ENCODE results near the gene PBX3. TPM values are rescaled to one million over a fixed set of nuclear protein-coding genes. Genes with fewer than 3 reads are reported as not detected.

PBX3 gene
- total and polyA plus RNA-seq, 4 donors, result 7.3 to 18.9 (median 11.1) TPM

DNA sequence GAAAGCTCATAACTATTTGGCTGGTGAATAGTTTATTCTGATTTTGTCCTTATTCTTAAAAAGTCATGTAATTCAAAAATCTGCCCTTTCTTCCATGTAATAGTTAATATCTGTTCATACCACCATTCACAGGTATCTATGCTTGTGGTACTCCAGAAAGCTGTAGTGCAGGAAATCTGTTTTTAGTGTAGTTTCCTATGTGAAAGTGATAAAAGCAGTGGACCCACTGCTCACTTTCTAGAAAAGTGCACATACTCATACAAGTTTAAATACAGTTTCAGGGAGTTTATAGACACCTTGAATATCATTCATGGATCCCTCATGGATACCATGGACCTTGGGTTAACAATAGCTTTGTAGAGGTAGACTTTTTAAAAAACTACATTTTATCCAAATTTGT lies 20.2 kb downstream of the PBX3 start:
- Histone ChIP-seq H3K36me3 (ENCODE audit: control insufficient read depth in 4 of 4, insufficient read depth in 3 of 4, low read depth in 1 of 4, low read length in 3 of 4) (no peaks in the 10 kb centered on the region), H3K27ac (ENCODE audit: low read depth in 1 of 2, low read length in 2 of 2) (no peak overlapping the region), H3K9ac (ENCODE audit: low read depth in 1 of 2, low read length in 2 of 2) (no peak overlapping the region), H3K4me1 (ENCODE audit: control insufficient read depth in 4 of 4, insufficient read depth in 4 of 4, low read length in 3 of 4) (peaks cover 0 to 1% (median 0%) of the 10 kb centered on the region in 4 donors), H3K9me3 (ENCODE audit: control insufficient read depth in 4 of 4, low read length in 3 of 4) (peaks cover 0 to 4% (median 1%) of the 10 kb centered on the region in 4 donors), H3K4me3 (ENCODE audit: low read depth in 1 of 3, low read length in 3 of 3) (no peak overlapping the region), H3K27me3 (ENCODE audit: control insufficient read depth in 4 of 4, insufficient read depth in 4 of 4, low read length in 3 of 4) (no peaks in the 10 kb centered on the region)
- TF ChIP-seq, protein P1, sequence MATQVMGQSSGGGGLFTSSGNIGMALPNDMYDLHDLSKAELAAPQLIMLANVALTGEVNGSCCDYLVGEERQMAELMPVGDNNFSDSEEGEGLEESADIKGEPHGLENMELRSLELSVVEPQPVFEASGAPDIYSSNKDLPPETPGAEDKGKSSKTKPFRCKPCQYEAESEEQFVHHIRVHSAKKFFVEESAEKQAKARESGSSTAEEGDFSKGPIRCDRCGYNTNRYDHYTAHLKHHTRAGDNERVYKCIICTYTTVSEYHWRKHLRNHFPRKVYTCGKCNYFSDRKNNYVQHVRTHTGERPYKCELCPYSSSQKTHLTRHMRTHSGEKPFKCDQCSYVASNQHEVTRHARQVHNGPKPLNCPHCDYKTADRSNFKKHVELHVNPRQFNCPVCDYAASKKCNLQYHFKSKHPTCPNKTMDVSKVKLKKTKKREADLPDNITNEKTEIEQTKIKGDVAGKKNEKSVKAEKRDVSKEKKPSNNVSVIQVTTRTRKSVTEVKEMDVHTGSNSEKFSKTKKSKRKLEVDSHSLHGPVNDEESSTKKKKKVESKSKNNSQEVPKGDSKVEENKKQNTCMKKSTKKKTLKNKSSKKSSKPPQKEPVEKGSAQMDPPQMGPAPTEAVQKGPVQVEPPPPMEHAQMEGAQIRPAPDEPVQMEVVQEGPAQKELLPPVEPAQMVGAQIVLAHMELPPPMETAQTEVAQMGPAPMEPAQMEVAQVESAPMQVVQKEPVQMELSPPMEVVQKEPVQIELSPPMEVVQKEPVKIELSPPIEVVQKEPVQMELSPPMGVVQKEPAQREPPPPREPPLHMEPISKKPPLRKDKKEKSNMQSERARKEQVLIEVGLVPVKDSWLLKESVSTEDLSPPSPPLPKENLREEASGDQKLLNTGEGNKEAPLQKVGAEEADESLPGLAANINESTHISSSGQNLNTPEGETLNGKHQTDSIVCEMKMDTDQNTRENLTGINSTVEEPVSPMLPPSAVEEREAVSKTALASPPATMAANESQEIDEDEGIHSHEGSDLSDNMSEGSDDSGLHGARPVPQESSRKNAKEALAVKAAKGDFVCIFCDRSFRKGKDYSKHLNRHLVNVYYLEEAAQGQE (IDR thresholded peaks at IDR 0.05), result no peak
- no peak for TF ChIP-seq GABPA (IDR thresholded peaks at IDR 0.05 in 1 of 2, conservative IDR thresholded peaks at IDR 0.05 in 1 of 2)
- no peak for TF ChIP-seq JUND (IDR thresholded peaks at IDR 0.05)
- TF ChIP-seq, protein P2, sequence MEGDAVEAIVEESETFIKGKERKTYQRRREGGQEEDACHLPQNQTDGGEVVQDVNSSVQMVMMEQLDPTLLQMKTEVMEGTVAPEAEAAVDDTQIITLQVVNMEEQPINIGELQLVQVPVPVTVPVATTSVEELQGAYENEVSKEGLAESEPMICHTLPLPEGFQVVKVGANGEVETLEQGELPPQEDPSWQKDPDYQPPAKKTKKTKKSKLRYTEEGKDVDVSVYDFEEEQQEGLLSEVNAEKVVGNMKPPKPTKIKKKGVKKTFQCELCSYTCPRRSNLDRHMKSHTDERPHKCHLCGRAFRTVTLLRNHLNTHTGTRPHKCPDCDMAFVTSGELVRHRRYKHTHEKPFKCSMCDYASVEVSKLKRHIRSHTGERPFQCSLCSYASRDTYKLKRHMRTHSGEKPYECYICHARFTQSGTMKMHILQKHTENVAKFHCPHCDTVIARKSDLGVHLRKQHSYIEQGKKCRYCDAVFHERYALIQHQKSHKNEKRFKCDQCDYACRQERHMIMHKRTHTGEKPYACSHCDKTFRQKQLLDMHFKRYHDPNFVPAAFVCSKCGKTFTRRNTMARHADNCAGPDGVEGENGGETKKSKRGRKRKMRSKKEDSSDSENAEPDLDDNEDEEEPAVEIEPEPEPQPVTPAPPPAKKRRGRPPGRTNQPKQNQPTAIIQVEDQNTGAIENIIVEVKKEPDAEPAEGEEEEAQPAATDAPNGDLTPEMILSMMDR (IDR thresholded peaks at IDR 0.05; ENCODE audit: low read depth, low read length, missing input control), result no peak
- TF ChIP-seq TAF1 (conservative IDR thresholded peaks at IDR 0.05), result no peak
- no peak for TF ChIP-seq EGR1 (IDR thresholded peaks at IDR 0.05; ENCODE audit: low read depth in 2 of 2)
- TF ChIP-seq HNF4A (conservative IDR thresholded peaks at IDR 0.05), result no peak
- TF ChIP-seq FOXA2 (IDR thresholded peaks at IDR 0.05), result no peak
- TF ChIP-seq, protein P3, sequence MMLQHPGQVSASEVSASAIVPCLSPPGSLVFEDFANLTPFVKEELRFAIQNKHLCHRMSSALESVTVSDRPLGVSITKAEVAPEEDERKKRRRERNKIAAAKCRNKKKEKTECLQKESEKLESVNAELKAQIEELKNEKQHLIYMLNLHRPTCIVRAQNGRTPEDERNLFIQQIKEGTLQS (IDR thresholded peaks at IDR 0.05), result no peak
- TF ChIP-seq NR2F2 (IDR thresholded peaks at IDR 0.05), result no peak
- TF ChIP-seq HNF4G (IDR thresholded peaks at IDR 0.05), result no peak
- no peak for DNase-seq (ENCODE audit: low spot score)

DNA sequence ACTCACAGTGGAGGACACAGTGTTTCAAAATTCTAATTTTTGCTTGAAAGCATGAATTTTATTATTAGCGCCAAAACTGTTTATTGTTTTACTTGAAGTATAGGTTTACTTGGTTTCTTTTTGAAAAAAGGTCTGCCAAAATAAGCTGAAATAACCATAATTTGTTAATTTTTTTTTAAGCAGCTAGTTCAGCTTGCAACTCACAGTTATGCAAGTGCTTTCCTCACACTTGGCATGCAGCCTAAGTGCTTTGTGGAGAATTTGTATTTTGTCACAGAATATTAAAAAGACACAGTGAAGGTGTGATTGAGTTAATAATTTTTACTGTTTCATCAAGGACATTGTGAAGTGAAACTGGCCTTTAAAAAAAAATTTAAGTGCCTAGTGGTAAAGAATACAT lies 21.6 kb downstream of the PBX3 start:
- H3K27me3 ChIP-seq (ENCODE audit: control insufficient read depth in 4 of 4, insufficient read depth in 4 of 4, low read length in 3 of 4), result no peaks in the 10 kb centered on the region
- no peaks in the 10 kb centered on the region for H3K36me3 ChIP-seq (ENCODE audit: control insufficient read depth in 4 of 4, insufficient read depth in 3 of 4, low read depth in 1 of 4, low read length in 3 of 4)
- DNase-seq (ENCODE audit: low spot score), result no peak
- no peak overlapping the region for H3K9ac ChIP-seq (ENCODE audit: low read depth in 1 of 2, low read length in 2 of 2)
- TF ChIP-seq, protein P1 (IDR thresholded peaks at IDR 0.05), result no peak
- TF ChIP-seq, protein P3 (IDR thresholded peaks at IDR 0.05), result no peak
- TF ChIP-seq EGR1 (IDR thresholded peaks at IDR 0.05; ENCODE audit: low read depth in 2 of 2), result no peak
- no peak for TF ChIP-seq GABPA (IDR thresholded peaks at IDR 0.05 in 1 of 2, conservative IDR thresholded peaks at IDR 0.05 in 1 of 2)
- no peak for TF ChIP-seq FOXA2 (IDR thresholded peaks at IDR 0.05)
- no peak for TF ChIP-seq JUND (IDR thresholded peaks at IDR 0.05)
- no peak for TF ChIP-seq YY1 (IDR thresholded peaks at IDR 0.05)
- TF ChIP-seq, protein P4, sequence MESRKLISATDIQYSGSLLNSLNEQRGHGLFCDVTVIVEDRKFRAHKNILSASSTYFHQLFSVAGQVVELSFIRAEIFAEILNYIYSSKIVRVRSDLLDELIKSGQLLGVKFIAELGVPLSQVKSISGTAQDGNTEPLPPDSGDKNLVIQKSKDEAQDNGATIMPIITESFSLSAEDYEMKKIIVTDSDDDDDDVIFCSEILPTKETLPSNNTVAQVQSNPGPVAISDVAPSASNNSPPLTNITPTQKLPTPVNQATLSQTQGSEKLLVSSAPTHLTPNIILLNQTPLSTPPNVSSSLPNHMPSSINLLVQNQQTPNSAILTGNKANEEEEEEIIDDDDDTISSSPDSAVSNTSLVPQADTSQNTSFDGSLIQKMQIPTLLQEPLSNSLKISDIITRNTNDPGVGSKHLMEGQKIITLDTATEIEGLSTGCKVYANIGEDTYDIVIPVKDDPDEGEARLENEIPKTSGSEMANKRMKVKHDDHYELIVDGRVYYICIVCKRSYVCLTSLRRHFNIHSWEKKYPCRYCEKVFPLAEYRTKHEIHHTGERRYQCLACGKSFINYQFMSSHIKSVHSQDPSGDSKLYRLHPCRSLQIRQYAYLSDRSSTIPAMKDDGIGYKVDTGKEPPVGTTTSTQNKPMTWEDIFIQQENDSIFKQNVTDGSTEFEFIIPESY (IDR thresholded peaks at IDR 0.05), result no peak
- no peak for TF ChIP-seq RXRA (IDR thresholded peaks at IDR 0.05)
- TF ChIP-seq HNF4G (IDR thresholded peaks at IDR 0.05), result no peak
- TF ChIP-seq SP1 (IDR thresholded peaks at IDR 0.05), result no peak
- no peak for TF ChIP-seq NR2F2 (IDR thresholded peaks at IDR 0.05)
- TF ChIP-seq, protein P5, sequence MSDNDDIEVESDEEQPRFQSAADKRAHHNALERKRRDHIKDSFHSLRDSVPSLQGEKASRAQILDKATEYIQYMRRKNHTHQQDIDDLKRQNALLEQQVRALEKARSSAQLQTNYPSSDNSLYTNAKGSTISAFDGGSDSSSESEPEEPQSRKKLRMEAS (IDR thresholded peaks at IDR 0.05), result no peak
- no peak for TF ChIP-seq FOXA1 (IDR thresholded peaks at IDR 0.05)
- TF ChIP-seq, protein P2 (IDR thresholded peaks at IDR 0.05; ENCODE audit: low read depth, low read length, missing input control), result no peak
- H3K4me3 ChIP-seq (ENCODE audit: low read depth in 1 of 3, low read length in 3 of 3), result no peak overlapping the region
- H3K4me1 ChIP-seq (ENCODE audit: control insufficient read depth in 4 of 4, insufficient read depth in 4 of 4, low read length in 3 of 4), result peaks cover 0 to 1% (median 0%) of the 10 kb centered on the region in 4 donors
- WGBS, result 100% methylated on average over 1 of the region's 1 CpG
- no peak overlapping the region for H3K27ac ChIP-seq (ENCODE audit: low read depth in 1 of 2, low read length in 2 of 2)
- H3K9me3 ChIP-seq (ENCODE audit: control insufficient read depth in 4 of 4, low read length in 3 of 4), result peaks cover 0 to 4% (median 1%) of the 10 kb centered on the region in 4 donors
